Fibroblast of lung (primary cell): ENCODE data around the gene PPIP5K2.

Experiments
- EZH2 ChIP-seq: IDR thresholded peaks from 2 replicates; pipeline ENCODE4 v1.5.1; 2012; ENCODE audit warnings: low read length, control low read depth, mild to moderate bottlenecking; ENCODE audit errors: missing control alignments
- TF ChIP-seq, protein P1 (sequence below), 2 donors: IDR thresholded peaks in 1 of 2; conservative IDR thresholded peaks in 1 of 2; 1 replicate in 1 of 2; 2 replicates in 1 of 2; pipeline ENCODE4 v1.5.1; 2011 to 2012; ENCODE audit warnings: low read length in 2 of 2, control low read depth in 1 of 2, inconsistent platforms in 1 of 2, low read depth in 1 of 2, mild to moderate bottlenecking in 1 of 2

DNA sequence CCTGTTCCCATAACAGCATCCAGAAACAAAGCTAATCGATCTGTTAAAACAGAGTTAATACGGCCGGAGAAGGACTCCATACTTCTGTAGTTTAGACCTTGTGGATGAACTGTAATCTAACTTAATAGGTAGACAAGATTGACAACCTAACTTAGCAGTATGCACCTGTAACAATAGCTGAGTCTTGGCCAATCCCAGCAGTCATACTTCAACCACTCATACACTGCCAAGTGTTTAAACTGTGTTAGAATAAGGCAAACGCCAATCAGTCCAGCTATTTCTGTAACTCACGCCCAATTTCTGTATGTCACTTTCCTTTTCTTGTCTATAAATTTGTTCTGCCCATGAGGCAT is 104.8 kb downstream of the PPIP5K2 start:
- TF ChIP-seq, protein P1, sequence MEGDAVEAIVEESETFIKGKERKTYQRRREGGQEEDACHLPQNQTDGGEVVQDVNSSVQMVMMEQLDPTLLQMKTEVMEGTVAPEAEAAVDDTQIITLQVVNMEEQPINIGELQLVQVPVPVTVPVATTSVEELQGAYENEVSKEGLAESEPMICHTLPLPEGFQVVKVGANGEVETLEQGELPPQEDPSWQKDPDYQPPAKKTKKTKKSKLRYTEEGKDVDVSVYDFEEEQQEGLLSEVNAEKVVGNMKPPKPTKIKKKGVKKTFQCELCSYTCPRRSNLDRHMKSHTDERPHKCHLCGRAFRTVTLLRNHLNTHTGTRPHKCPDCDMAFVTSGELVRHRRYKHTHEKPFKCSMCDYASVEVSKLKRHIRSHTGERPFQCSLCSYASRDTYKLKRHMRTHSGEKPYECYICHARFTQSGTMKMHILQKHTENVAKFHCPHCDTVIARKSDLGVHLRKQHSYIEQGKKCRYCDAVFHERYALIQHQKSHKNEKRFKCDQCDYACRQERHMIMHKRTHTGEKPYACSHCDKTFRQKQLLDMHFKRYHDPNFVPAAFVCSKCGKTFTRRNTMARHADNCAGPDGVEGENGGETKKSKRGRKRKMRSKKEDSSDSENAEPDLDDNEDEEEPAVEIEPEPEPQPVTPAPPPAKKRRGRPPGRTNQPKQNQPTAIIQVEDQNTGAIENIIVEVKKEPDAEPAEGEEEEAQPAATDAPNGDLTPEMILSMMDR (conservative IDR thresholded peaks at IDR 0.05 in 1 of 2, IDR thresholded peaks at IDR 0.05 in 1 of 2; ENCODE audit: low read depth in 1 of 2, low read length in 2 of 2) = no peak
- no peak for TF ChIP-seq EZH2
